ENCODE data around the gene SORT1.

- TF ChIP-seq, protein P1, sequence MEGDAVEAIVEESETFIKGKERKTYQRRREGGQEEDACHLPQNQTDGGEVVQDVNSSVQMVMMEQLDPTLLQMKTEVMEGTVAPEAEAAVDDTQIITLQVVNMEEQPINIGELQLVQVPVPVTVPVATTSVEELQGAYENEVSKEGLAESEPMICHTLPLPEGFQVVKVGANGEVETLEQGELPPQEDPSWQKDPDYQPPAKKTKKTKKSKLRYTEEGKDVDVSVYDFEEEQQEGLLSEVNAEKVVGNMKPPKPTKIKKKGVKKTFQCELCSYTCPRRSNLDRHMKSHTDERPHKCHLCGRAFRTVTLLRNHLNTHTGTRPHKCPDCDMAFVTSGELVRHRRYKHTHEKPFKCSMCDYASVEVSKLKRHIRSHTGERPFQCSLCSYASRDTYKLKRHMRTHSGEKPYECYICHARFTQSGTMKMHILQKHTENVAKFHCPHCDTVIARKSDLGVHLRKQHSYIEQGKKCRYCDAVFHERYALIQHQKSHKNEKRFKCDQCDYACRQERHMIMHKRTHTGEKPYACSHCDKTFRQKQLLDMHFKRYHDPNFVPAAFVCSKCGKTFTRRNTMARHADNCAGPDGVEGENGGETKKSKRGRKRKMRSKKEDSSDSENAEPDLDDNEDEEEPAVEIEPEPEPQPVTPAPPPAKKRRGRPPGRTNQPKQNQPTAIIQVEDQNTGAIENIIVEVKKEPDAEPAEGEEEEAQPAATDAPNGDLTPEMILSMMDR (conservative IDR thresholded peaks at IDR 0.05) = no peak
- no peak for TF ChIP-seq ZFX (IDR thresholded peaks at IDR 0.05)
These were observed 29.4 kb upstream of the SORT1 start for GRCh38 chr1:109427171-109427467.

All from C4-2B (cell line).